Vagina (tissue), 2 donors: ENCODE results near the gene SLC13A3.

Experiments used
- CTCF ChIP-seq, 3 experiments: fragments of 450-650 bp in 2 of 3; fragments of 200-600 bp in 1 of 3; sonication (generic) in 1 of 3; IDR thresholded peaks; one replicate each; pipeline ENCODE4 v1.5.1; 2017 to 2019; ENCODE audit warnings: antibody characterized with exemption in 3 of 3, mild to moderate bottlenecking in 2 of 3, moderate library complexity in 2 of 3
- POLR2A ChIP-seq, 2 donors: fragments of 450-650 bp; IDR thresholded peaks; one replicate each; pipeline ENCODE4 v1.6.1; 2017; ENCODE audit warnings: antibody characterized with exemption in 2 of 2, mild to moderate bottlenecking in 2 of 2, moderate library complexity in 2 of 2
- POLR2AphosphoS5 ChIP-seq, 2 donors: sonication (generic); formaldehyde crosslinking; IDR thresholded peaks; one replicate each; pipeline ENCODE4 v1.9.0; 2017; ENCODE audit warnings: antibody characterized with exemption in 2 of 2, mild to moderate bottlenecking in 2 of 2, low read depth in 1 of 2; ENCODE audit not compliant: insufficient read depth in 1 of 2

GRCh38 chr20:46682063-46682821, 31.0 kb upstream of the SLC13A3 start:
- no peak for TF ChIP-seq CTCF (IDR thresholded peaks at IDR 0.05)
- no peak for TF ChIP-seq POLR2A (IDR thresholded peaks at IDR 0.05)
- TF ChIP-seq POLR2AphosphoS5 (IDR thresholded peaks at IDR 0.05; ENCODE audit: insufficient read depth in 1 of 2, low read depth in 1 of 2), result no peak
